ENCODE data around the gene ZNF443.
"Not testable (repeated sequence)": the region's sequence is repeated elsewhere in the genome, so short reads cannot be mapped to it uniquely, and the experiment has no call there.

ZNF443 gene

DNA sequence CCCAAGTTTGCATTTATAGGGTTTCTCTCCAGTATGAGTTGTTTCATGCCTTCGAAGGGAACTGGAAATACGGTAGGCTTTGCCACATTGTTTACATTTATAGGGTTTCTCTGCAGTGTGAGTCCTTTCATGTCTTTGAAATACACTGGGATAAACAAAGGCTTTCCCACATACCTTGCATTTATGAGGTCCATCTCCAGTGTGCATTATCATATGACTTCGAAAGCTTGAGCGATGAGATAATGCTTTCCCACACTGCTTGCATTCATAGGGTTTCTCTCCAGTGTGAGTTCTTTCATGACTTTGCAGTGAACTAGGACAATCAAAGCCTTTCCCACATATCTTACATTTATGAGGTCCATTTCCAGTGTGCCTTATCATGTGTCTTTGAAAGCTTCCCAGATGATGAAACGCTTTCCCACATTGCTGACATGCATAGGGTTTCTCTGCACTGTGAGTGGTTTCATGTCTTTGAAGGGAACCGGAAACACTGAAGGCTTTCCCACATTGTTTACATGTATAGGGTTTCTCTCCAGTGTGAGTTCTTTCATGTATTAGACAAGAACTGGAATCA is 10.0 kb downstream of the ZNF443 start:
- in situ Hi-C loops (cut with HindIII; ENCODE audit: low pct_ligation_motif_present, low pct_unique_long_range_greater_than_20kb, low sequenced_read_pairs); DNase-seq: not testable (repeated sequence)

DNA sequence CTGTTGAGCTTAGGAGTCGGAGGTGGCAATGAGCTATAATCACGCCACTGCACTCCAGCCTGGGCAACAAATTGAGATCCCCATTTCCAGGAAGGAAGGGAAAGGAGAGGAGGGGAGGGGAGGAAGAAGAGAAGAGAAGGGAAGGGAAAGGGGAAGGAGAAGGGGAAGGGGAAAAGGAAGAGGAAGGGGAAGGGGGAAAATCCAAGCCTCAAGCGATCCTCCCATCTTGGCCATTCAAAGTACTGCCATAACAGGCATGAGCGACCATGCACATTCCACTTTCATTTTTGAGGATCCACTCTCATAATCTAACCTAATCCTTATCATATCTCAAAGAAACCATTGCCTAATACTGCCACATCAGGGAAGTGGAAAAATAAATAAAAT is 14.9 kb downstream of the ZNF443 start:
- in situ Hi-C loops (cut with HindIII; ENCODE audit: low pct_ligation_motif_present, low pct_unique_long_range_greater_than_20kb, low sequenced_read_pairs): no loop called here

GRCh38 chr19:12425236-12425887 is 15.5 kb downstream of the ZNF443 start:
- DNase-seq: no peak
- in situ Hi-C loops (cut with HindIII; ENCODE audit: low pct_ligation_motif_present, low pct_unique_long_range_greater_than_20kb, low sequenced_read_pairs): no loop called here

More for the DNA sequence above, 14.9 kb downstream of the ZNF443 start:
- DNase-seq: no peak

GRCh38 chr19:12417273-12417672 is 23.5 kb downstream of the ZNF443 start:
- in situ Hi-C loops (cut with HindIII; ENCODE audit: low pct_ligation_motif_present, low pct_unique_long_range_greater_than_20kb, low sequenced_read_pairs); DNase-seq: not testable (repeated sequence)

- in situ Hi-C loops (cut with HindIII; ENCODE audit: low pct_ligation_motif_present, low pct_unique_long_range_greater_than_20kb, low sequenced_read_pairs): no loop called here
- DNase-seq: no peak
These were observed 28.9 kb downstream of the ZNF443 start for GRCh38 chr19:12411893-12412292.

GRCh38 chr19:12400633-12401502 is 40.0 kb downstream of the ZNF443 start, which contains the start of gene ZNF799:
TSS of gene ZNF799 (minus strand) at chr19:12401271. CDS start at chr19:12401070, 201 bp downstream.
- in situ Hi-C loops (cut with HindIII; ENCODE audit: low pct_ligation_motif_present, low pct_unique_long_range_greater_than_20kb, low sequenced_read_pairs): no loop called here
- peak; percentile 93 for DNase-seq

- DNase-seq: peak; percentile 32
- in situ Hi-C loops (cut with HindIII; ENCODE audit: low pct_ligation_motif_present, low pct_unique_long_range_greater_than_20kb, low sequenced_read_pairs): not testable (repeated sequence)
These were observed 40.8 kb downstream of the ZNF443 start for GRCh38 chr19:12399901-12400632.

DNA sequence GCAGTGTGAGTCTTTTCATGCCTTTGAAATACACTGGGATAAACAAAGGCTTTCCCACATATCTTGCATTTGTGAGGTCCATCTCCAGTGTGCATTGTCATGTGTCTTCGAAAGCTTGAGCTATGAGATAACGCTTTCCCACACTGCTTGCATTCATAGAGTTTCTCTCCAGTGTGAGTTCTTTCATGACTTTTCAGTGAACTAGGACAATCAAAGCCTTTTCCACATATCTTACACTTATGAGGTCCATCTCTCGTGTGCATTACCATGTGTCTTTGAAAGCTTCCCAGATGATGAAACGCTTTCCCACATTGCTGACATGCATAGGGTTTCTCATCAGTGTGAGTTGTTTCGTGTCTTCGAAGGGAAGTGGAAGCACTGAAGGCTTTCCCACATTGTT is 49.7 kb downstream of the ZNF443 start:
- in situ Hi-C loops (cut with HindIII; ENCODE audit: low pct_ligation_motif_present, low pct_unique_long_range_greater_than_20kb, low sequenced_read_pairs); DNase-seq: not testable (repeated sequence)

DNA sequence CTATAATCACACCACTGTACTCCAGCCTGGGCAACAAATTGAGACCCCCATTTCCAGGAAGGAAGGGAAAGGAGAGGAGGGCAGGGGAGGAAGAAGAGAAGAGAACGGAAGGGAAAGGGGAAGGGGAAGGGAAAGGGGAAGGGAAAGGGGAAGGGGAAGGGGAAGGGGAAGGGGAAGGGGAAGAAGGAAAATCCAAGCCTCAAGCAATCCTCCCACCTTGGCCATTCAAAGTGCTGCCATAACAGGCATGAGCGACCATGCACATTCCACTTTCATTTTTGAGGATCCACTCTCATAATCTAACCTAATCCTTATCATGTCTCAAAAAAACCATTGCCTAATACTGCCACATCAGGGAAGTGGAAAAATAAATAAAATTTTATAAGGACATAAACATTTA is 54.5 kb downstream of the ZNF443 start:
- DNase-seq; in situ Hi-C loops (cut with HindIII; ENCODE audit: low pct_ligation_motif_present, low pct_unique_long_range_greater_than_20kb, low sequenced_read_pairs): not testable (repeated sequence)

- in situ Hi-C loops (cut with HindIII; ENCODE audit: low pct_ligation_motif_present, low pct_unique_long_range_greater_than_20kb, low sequenced_read_pairs): no loop called here
- no peak for DNase-seq
These were observed 60.4 kb downstream of the ZNF443 start for GRCh38 chr19:12380444-12380737.

DNA sequence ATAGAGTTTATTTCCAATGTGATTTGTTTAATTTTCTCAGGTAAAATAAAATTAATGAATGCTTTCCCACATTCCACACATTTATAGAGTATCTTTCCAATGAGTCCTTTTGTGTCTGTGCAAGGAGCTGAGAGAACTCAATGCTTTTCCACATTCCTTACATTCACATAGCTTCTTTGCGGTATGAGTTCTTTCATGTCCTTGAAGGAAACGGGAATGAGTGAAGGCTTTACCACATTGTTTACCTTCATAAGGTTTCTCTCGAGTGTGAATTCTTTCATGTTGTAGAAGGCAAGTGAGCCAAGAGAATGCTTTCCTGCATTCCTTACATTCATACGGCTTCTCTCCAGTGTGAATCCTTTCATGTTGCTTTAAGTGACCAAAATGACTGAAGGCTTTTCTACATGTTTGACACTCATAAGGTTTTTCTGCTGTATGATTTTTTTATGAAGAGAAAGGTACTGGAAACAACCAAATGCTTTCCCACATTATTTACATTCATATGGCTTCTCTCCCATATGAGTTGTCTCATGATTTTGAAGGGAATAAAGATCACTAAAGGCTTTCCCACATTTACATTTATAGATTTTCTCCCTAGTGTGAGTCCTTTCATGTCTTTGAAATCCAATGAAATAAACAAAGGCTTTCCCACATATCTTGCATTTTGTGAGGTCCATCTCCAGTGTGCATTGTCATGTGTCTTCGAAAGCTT is 60.9 kb downstream of the ZNF443 start:
- in situ Hi-C loops (cut with HindIII; ENCODE audit: low pct_ligation_motif_present, low pct_unique_long_range_greater_than_20kb, low sequenced_read_pairs): no loop called here
- DNase-seq: no peak

All from ACHN (cell line).